Peyer's patch (tissue), 4 donors: Measurements from ENCODE around the gene CAPN7.

Source experiments
- CTCF ChIP-seq, 6 experiments: fragments of 450-650 bp in 4 of 6; fragments of 200-600 bp in 2 of 6; sonication (generic) in 1 of 6; IDR thresholded peaks; one replicate each; pipeline ENCODE4 v1.5.1; 2017 to 2019; ENCODE audit warnings: antibody characterized with exemption in 6 of 6, mild to moderate bottlenecking in 3 of 6, moderate library complexity in 1 of 6
- POLR2A ChIP-seq, 2 donors: fragments of 450-650 bp; IDR thresholded peaks; one replicate each; pipeline ENCODE4 v1.5.1; 2017; ENCODE audit warnings: antibody characterized with exemption in 2 of 2, mild to moderate bottlenecking in 2 of 2, moderate library complexity in 2 of 2

DNA sequence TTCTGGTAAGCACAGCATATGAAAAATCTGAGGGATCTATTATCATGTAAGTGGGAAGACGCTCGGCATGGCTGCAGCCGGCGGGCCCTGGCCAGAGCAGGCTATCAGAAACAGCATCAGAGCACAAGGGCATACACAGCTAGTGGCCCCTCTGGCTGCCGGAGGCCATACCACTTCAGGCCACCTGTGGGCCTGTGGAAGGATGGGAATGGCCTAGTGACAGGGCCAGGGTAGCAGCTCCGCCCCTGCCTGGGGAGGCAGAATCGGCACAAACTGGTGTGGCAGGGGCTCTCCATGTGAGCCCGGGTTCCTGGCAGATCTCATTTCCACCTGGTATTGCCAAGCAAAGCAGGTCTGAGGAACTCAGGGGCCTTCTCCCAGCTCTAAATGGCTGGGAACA lies 80.0 kb downstream of the CAPN7 start:
- TF ChIP-seq CTCF (IDR thresholded peaks at IDR 0.05) (no peak), POLR2A (IDR thresholded peaks at IDR 0.05) (no peak)
